Glutamatergic neuron (in vitro differentiated cells): ENCODE results near the gene PARP9. TPM values are rescaled to one million over a fixed set of nuclear protein-coding genes. Genes with fewer than 3 reads are reported as not detected.

ENCODE experiments used
- DNase-seq: peaks from one replicate; pipeline ENCODE4 v3.0.0; 2022
- H3K27ac Mint-ChIP-seq: one replicate; pipeline ENCODE4 v1.8.0; 2020; ENCODE audit warnings: mild to moderate bottlenecking, mixed read lengths, inconsistent platforms; ENCODE audit not compliant: unreplicated experiment
- H3K27me3 Mint-ChIP-seq: one replicate; pipeline ENCODE4 v1.8.0; 2020; ENCODE audit warnings: mild to moderate bottlenecking, moderate library complexity, mixed read lengths, inconsistent platforms; ENCODE audit not compliant: unreplicated experiment
- H3K36me3 Mint-ChIP-seq: one replicate; pipeline ENCODE4 v1.8.0; 2020; ENCODE audit warnings: mild to moderate bottlenecking, mixed read lengths, inconsistent platforms; ENCODE audit not compliant: unreplicated experiment
- H3K4me1 Mint-ChIP-seq: one replicate; pipeline ENCODE4 v1.8.0; 2020; ENCODE audit warnings: mild to moderate bottlenecking, low read depth, mixed read lengths, inconsistent platforms; ENCODE audit not compliant: unreplicated experiment
- H3K4me3 Mint-ChIP-seq: one replicate; pipeline ENCODE4 v1.8.0; 2020; ENCODE audit warnings: mild to moderate bottlenecking, mixed read lengths, inconsistent platforms; ENCODE audit not compliant: unreplicated experiment
- H3K9me3 Mint-ChIP-seq: one replicate; pipeline ENCODE4 v1.8.0; 2020; ENCODE audit warnings: mild to moderate bottlenecking, moderate library complexity, mixed read lengths, inconsistent platforms; ENCODE audit not compliant: unreplicated experiment
- total RNA-seq: library from RNA; stranded (reverse); fragmentation: NEBNext Ultra II Directional; extraction: Animal tissue kit (Norgen Biotek cat#: 25700); gene quantifications from one replicate; pipeline ENCODE4 v1.2.1, GENCODE V29; 2021; ENCODE audit not compliant: unreplicated experiment
- TF ChIP-seq, protein P1 (sequence below): fragments of 200-600 bp; sonication (generic); IDR thresholded peaks from one replicate; pipeline ENCODE4 v1.5.0; 2021; ENCODE audit not compliant: partially characterized antibody, unreplicated experiment

PARP9 gene
- total RNA-seq, 1 donor from 2014 or later, result 0.27 TPM

- Mint-ChIP-seq H3K27ac (no peak overlapping the region), H3K4me1 (no peaks in the 10 kb centered on the region), H3K36me3 (no peaks in the 10 kb centered on the region), H3K4me3 (no peak overlapping the region), H3K9me3 (no peaks in the 10 kb centered on the region), H3K27me3 (peaks cover 1% of the 10 kb centered on the region)
- DNase-seq, result no peak
- TF ChIP-seq, protein P1, sequence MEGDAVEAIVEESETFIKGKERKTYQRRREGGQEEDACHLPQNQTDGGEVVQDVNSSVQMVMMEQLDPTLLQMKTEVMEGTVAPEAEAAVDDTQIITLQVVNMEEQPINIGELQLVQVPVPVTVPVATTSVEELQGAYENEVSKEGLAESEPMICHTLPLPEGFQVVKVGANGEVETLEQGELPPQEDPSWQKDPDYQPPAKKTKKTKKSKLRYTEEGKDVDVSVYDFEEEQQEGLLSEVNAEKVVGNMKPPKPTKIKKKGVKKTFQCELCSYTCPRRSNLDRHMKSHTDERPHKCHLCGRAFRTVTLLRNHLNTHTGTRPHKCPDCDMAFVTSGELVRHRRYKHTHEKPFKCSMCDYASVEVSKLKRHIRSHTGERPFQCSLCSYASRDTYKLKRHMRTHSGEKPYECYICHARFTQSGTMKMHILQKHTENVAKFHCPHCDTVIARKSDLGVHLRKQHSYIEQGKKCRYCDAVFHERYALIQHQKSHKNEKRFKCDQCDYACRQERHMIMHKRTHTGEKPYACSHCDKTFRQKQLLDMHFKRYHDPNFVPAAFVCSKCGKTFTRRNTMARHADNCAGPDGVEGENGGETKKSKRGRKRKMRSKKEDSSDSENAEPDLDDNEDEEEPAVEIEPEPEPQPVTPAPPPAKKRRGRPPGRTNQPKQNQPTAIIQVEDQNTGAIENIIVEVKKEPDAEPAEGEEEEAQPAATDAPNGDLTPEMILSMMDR, result no peak
Observed at GRCh38 chr3:122606330-122606729, 42.2 kb upstream of the PARP9 start.

DNA sequence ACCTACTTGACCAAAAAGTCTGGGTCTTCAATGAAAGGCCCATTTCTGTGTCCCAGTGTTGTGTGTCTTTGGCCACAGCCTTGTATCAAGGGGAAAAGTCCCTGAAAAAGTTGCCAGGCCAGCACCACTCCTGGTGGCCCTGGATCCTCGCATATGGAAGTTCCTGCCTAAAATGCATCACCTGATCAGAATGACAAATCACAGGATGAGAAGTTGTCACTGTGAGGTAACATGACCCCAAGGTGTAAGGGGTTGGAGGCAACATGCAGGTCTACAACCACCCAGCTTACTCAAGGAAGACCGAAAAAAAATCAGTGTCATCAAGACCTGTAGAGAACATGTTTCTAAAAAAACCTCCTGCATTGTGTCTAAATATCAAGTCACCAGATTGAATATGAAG is 39.0 kb upstream of the PARP9 start:
- peaks cover 1% of the 10 kb centered on the region for H3K27me3 Mint-ChIP-seq
- H3K27ac Mint-ChIP-seq, result no peak overlapping the region
- no peak for DNase-seq
- no peak overlapping the region for H3K4me3 Mint-ChIP-seq
- H3K36me3 Mint-ChIP-seq, result no peaks in the 10 kb centered on the region
- TF ChIP-seq, protein P1, result no peak
- no peaks in the 10 kb centered on the region for H3K4me1 Mint-ChIP-seq
- no peaks in the 10 kb centered on the region for H3K9me3 Mint-ChIP-seq

GRCh38 chr3:122602011-122602710 is 38.1 kb upstream of the PARP9 start:
- Mint-ChIP-seq H3K36me3 (no peaks in the 10 kb centered on the region), H3K4me1 (no peaks in the 10 kb centered on the region), H3K9me3 (no peaks in the 10 kb centered on the region), H3K27me3 (no peaks in the 10 kb centered on the region), H3K27ac (no peak overlapping the region), H3K4me3 (no peak overlapping the region)
- DNase-seq, result no peak
- TF ChIP-seq, protein P1, result no peak

- Mint-ChIP-seq H3K27ac (no peak overlapping the region), H3K27me3 (no peaks in the 10 kb centered on the region), H3K4me1 (no peaks in the 10 kb centered on the region), H3K4me3 (no peak overlapping the region), H3K36me3 (no peaks in the 10 kb centered on the region), H3K9me3 (no peaks in the 10 kb centered on the region)
- TF ChIP-seq, protein P1, result no peak
- DNase-seq, result no peak
Observed at GRCh38 chr3:122598556-122598955, 34.5 kb upstream of the PARP9 start.

- TF ChIP-seq, protein P1, result no peak
- DNase-seq, result no peak
- no peak overlapping the region for H3K4me3 Mint-ChIP-seq
- H3K27me3 Mint-ChIP-seq, result no peaks in the 10 kb centered on the region
- H3K27ac Mint-ChIP-seq, result no peak overlapping the region
- no peaks in the 10 kb centered on the region for H3K4me1 Mint-ChIP-seq
- H3K9me3 Mint-ChIP-seq, result no peaks in the 10 kb centered on the region
- no peaks in the 10 kb centered on the region for H3K36me3 Mint-ChIP-seq
Observed at GRCh38 chr3:122598151-122598550, 34.1 kb upstream of the PARP9 start.
